Measurements from ENCODE around the gene ERC2. TPM values are rescaled to one million over a fixed set of nuclear protein-coding genes. Genes with fewer than 3 reads are reported as not detected.
A peak's percentile ranks its signal among the peaks of the same experiment; 100 is the strongest.

The ERC2 gene
- total RNA-seq, 1 donor from 2014 or later = 0.65 TPM

DNA sequence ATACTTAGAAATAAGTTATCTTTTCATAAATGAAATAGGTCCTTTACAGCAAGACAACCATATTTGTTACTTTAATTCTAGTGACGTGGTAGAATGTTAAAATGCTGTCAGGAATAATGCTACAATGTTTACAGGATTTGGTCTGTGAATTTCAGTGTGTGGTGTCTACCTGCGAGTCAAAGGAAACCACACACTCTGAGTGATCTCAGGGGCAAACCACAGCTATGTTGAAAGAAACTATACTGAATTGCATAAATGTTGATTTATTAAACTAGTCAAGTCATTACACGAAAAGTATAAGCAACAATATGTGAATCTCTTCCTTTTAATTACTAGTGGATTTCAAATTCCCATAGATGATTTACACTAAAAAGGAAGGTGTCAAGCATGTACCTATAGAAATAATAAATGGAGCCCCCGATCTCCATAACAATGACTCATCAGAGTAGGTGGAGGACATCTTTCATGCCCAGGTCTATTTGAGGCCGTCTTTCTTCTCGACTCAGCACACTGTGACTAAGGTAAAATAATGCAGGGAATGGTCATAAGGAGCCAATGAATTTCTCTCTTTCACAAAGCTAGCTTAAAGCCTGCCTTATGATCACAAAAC is 463.0 kb downstream of the ERC2 start:
- H3K27me3 Mint-ChIP-seq (ENCODE audit: low read depth) = no peaks in the 10 kb centered on the region
- peaks cover 50% of the 10 kb centered on the region for H3K4me1 Mint-ChIP-seq (ENCODE audit: low read depth)
- TF ChIP-seq, protein P1, sequence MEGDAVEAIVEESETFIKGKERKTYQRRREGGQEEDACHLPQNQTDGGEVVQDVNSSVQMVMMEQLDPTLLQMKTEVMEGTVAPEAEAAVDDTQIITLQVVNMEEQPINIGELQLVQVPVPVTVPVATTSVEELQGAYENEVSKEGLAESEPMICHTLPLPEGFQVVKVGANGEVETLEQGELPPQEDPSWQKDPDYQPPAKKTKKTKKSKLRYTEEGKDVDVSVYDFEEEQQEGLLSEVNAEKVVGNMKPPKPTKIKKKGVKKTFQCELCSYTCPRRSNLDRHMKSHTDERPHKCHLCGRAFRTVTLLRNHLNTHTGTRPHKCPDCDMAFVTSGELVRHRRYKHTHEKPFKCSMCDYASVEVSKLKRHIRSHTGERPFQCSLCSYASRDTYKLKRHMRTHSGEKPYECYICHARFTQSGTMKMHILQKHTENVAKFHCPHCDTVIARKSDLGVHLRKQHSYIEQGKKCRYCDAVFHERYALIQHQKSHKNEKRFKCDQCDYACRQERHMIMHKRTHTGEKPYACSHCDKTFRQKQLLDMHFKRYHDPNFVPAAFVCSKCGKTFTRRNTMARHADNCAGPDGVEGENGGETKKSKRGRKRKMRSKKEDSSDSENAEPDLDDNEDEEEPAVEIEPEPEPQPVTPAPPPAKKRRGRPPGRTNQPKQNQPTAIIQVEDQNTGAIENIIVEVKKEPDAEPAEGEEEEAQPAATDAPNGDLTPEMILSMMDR (IDR thresholded peaks at IDR 0.05) = no peak
- H3K9me3 Mint-ChIP-seq (ENCODE audit: low read depth) = no peaks in the 10 kb centered on the region
- no peak for DNase-seq (ENCODE audit: low spot score)
- H3K4me3 Mint-ChIP-seq (ENCODE audit: unreplicated experiment) = no peak overlapping the region
- no peak overlapping the region for H3K27ac Mint-ChIP-seq (ENCODE audit: unreplicated experiment)
- H3K36me3 Mint-ChIP-seq (ENCODE audit: low read depth) = no peaks in the 10 kb centered on the region

DNA sequence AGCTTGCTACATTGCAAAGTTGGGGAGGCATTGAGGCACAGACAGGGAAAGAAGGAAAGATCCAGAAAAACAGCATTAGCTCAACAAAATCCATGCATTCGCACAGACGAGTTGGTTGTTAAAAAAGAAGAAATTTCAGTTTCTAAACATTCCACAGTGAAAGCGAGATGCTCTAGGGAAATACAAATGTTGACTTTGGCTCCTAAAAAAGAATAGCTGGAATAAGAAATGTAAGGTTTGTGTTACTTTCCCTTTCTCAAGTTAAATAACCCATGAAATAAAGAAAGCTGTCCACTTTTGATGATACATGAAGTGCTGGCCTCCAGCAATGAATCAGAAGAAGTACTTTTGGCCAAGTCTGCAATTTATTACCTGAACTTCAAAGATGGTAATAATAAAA is 465.1 kb downstream of the ERC2 start:
- no peaks in the 10 kb centered on the region for H3K27me3 Mint-ChIP-seq (ENCODE audit: low read depth)
- peak overlapping the region; percentile 76 for H3K27ac Mint-ChIP-seq (ENCODE audit: unreplicated experiment)

GRCh38 chr3:56001991-56002390 is 466.3 kb downstream of the ERC2 start:
- no peaks in the 10 kb centered on the region for H3K36me3 Mint-ChIP-seq (ENCODE audit: low read depth)
- H3K27ac Mint-ChIP-seq (ENCODE audit: unreplicated experiment) = no peak overlapping the region
- no peaks in the 10 kb centered on the region for H3K27me3 Mint-ChIP-seq (ENCODE audit: low read depth)
- peaks cover 51% of the 10 kb centered on the region for H3K4me1 Mint-ChIP-seq (ENCODE audit: low read depth)
- no peak overlapping the region for H3K4me3 Mint-ChIP-seq (ENCODE audit: unreplicated experiment)
- H3K9me3 Mint-ChIP-seq (ENCODE audit: low read depth) = no peaks in the 10 kb centered on the region
- DNase-seq (ENCODE audit: low spot score) = no peak
- TF ChIP-seq, protein P1 (IDR thresholded peaks at IDR 0.05) = no peak

More for the DNA sequence above, 465.1 kb downstream of the ERC2 start:
- TF ChIP-seq, protein P1 (IDR thresholded peaks at IDR 0.05) = no peak
- no peak for DNase-seq (ENCODE audit: low spot score)
- H3K36me3 Mint-ChIP-seq (ENCODE audit: low read depth) = no peaks in the 10 kb centered on the region
- peaks cover 51% of the 10 kb centered on the region for H3K4me1 Mint-ChIP-seq (ENCODE audit: low read depth)
- no peaks in the 10 kb centered on the region for H3K9me3 Mint-ChIP-seq (ENCODE audit: low read depth)
- peak overlapping the region; percentile 44 for H3K4me3 Mint-ChIP-seq (ENCODE audit: unreplicated experiment)

DNA sequence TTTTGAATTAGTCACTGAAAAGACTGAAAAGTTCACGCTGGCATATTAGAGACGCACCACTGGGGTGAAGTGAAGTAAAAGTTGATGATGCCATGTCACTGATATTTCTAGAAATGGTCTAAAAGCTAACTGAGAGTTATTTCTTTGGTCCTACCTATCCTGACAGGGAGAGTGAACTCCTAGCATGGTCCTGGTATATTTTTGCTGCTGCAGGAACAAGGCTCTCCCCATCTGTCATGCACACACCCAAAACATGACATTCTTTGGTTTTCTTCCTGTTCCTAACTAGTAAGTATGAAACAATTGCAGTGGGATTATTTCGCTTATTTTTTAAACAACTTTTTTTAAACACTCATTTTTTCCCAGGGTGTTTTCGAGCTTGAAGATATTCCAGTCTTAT is 466.7 kb downstream of the ERC2 start:
- TF ChIP-seq, protein P1 (IDR thresholded peaks at IDR 0.05) = no peak
- H3K27me3 Mint-ChIP-seq (ENCODE audit: low read depth) = no peaks in the 10 kb centered on the region
- no peak overlapping the region for H3K4me3 Mint-ChIP-seq (ENCODE audit: unreplicated experiment)
- no peak for DNase-seq (ENCODE audit: low spot score)
- no peaks in the 10 kb centered on the region for H3K36me3 Mint-ChIP-seq (ENCODE audit: low read depth)
- H3K9me3 Mint-ChIP-seq (ENCODE audit: low read depth) = no peaks in the 10 kb centered on the region
- H3K4me1 Mint-ChIP-seq (ENCODE audit: low read depth) = peaks cover 49% of the 10 kb centered on the region
- peak overlapping the region; percentile 5 for H3K27ac Mint-ChIP-seq (ENCODE audit: unreplicated experiment)

DNA sequence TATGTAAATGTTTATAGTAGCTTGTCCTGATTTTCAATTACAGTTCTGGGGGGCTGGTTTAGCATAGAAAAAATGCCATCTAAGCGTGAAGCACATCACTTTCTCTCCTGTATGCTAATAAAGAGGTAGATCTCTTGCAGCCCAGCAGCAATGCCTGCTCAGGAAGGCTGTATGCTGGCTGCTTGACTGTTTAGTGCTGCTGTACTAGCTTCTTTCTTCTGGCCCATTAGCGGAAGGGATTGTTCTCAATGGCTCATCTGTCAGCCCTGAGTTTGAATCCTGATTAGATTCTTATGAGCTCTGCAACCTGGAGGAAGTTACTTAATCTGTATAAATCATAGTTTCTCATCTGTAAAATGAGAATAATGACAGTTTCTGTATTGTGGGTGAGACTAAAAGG is 478.9 kb downstream of the ERC2 start:
- DNase-seq (ENCODE audit: low spot score) = no peak
- Mint-ChIP-seq H3K27ac (ENCODE audit: unreplicated experiment) (no peak overlapping the region), H3K4me1 (ENCODE audit: low read depth) (peaks cover 9% of the 10 kb centered on the region), H3K4me3 (ENCODE audit: unreplicated experiment) (no peak overlapping the region), H3K36me3 (ENCODE audit: low read depth) (no peaks in the 10 kb centered on the region), H3K9me3 (ENCODE audit: low read depth) (no peaks in the 10 kb centered on the region), H3K27me3 (ENCODE audit: low read depth) (no peaks in the 10 kb centered on the region)
- TF ChIP-seq, protein P1 (IDR thresholded peaks at IDR 0.05) = no peak

Measured in chondrocyte (in vitro differentiated cells).